ENCODE results near the gene LRRFIP1. TPM values are rescaled to one million over a fixed set of nuclear protein-coding genes. Genes with fewer than 3 reads are reported as not detected.

The LRRFIP1 gene
- polyA plus RNA-seq, 1 of the 3 experiments (the other 2 are of a cell fraction), result 47.3 TPM

DNA sequence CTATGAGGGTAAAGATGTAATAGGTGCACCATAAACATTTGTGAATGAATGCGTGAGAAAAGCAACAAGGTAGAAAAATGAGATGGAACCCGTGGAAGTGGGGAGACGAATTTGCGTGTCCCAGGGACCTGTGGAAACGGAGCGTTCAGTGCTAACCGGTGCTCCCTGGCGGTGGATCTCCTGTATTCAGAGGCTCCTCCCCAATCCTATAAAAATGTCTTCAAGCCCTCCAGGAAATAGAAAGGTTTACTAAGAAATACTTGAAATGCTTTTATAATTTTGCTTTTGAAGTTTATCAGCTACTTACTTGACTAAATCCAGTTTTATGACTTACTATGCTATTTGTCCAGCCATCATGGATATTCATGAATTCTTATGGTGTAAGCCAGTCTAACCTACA, 108.4 kb downstream of the LRRFIP1 start:
- H3K4me1 ChIP-seq (ENCODE audit: control insufficient read depth in 1 of 2, insufficient read depth in 2 of 2, low read depth in 1 of 2, low read length in 1 of 2), result peaks cover 18 to 34% of the 10 kb centered on the region in 2 experiments; a peak in 3 of 4 replicates

GRCh38 chr2:237736783-237737182, 109.4 kb downstream of the LRRFIP1 start:
- Histone ChIP-seq H3K4me3 (ENCODE audit: low read depth in 2 of 2, low read length in 1 of 2) (no peak overlapping the region), H3K36me3 (replicated peaks in 1 of 2; ENCODE audit: control insufficient read depth in 1 of 2, insufficient read depth in 2 of 2, low read length in 1 of 2) (peaks cover 31 to 37% of the 10 kb centered on the region in 2 experiments), H3K27ac (ENCODE audit: low read depth in 2 of 2, low read length in 1 of 2) (no peak overlapping the region), H3K79me2 (ENCODE audit: insufficient read depth) (peaks cover 98% of the 10 kb centered on the region), H3K4me1 (ENCODE audit: control insufficient read depth in 1 of 2, insufficient read depth in 2 of 2, low read depth in 1 of 2, low read length in 1 of 2) (peaks cover 14 to 24% of the 10 kb centered on the region in 2 experiments; a peak in 3 of 4 replicates), H3K4me2 (no peak overlapping the region), H3K9me2 (no peaks in the 10 kb centered on the region), H3F3A (replicated peaks; ENCODE audit: insufficient read depth) (peaks cover 1% of the 10 kb centered on the region), H2AFZ (ENCODE audit: low read depth) (no peak overlapping the region), H3K9ac (no peak overlapping the region), H4K20me1 (ENCODE audit: insufficient read depth) (peaks cover 31% of the 10 kb centered on the region), H3K9me3 (no peaks in the 10 kb centered on the region), H3K27me3 (ENCODE audit: insufficient read depth) (no peaks in the 10 kb centered on the region)
- 94% methylated on average over 8 of the region's 13 CpGs for WGBS (ENCODE audit: low lambda C conversion rate)
- TF ChIP-seq ZBTB33 (IDR thresholded peaks at IDR 0.05; ENCODE audit: borderline replicate concordance, low read depth) (no peak), NRF1 (IDR thresholded peaks at IDR 0.05; ENCODE audit: low read depth, low read length) (no peak), YY1 (IDR thresholded peaks at IDR 0.05; ENCODE audit: low read depth) (no peak), FOXM1 (IDR thresholded peaks at IDR 0.05; ENCODE audit: low read depth) (no peak)
- POLR2A ChIA-PET, result no interaction called here
- no peak for DNase-seq
- CTCF ChIA-PET, result interaction anchor here (0.7 to 8.4 kb wide), 9 partner anchors 7 to 165 kb away, joined by 3 to 94 read pairs (median 3); no protein-coding TSS in a partner anchor

More for the DNA sequence above, 108.4 kb downstream of the LRRFIP1 start:
- Histone ChIP-seq H3K27me3 (ENCODE audit: insufficient read depth) (no peaks in the 10 kb centered on the region), H3K9ac (no peak overlapping the region), H3K9me3 (no peaks in the 10 kb centered on the region), H3F3A (replicated peaks; ENCODE audit: insufficient read depth) (peaks cover 7% of the 10 kb centered on the region), H3K36me3 (replicated peaks in 1 of 2; ENCODE audit: control insufficient read depth in 1 of 2, insufficient read depth in 2 of 2, low read length in 1 of 2) (peaks cover 31 to 37% of the 10 kb centered on the region in 2 experiments), H4K20me1 (ENCODE audit: insufficient read depth) (peaks cover 31% of the 10 kb centered on the region), H3K4me3 (ENCODE audit: low read depth in 2 of 2, low read length in 1 of 2) (no peak overlapping the region), H2AFZ (ENCODE audit: low read depth) (no peak overlapping the region), H3K4me2 (no peak overlapping the region), H3K27ac (ENCODE audit: low read depth in 2 of 2, low read length in 1 of 2) (no peak overlapping the region), H3K79me2 (ENCODE audit: insufficient read depth) (peaks cover 98% of the 10 kb centered on the region), H3K9me2 (no peaks in the 10 kb centered on the region)
- TF ChIP-seq NFIC (IDR thresholded peaks at IDR 0.05; ENCODE audit: borderline replicate concordance) (no peak), RXRA (IDR thresholded peaks at IDR 0.05; ENCODE audit: borderline replicate concordance, low read depth) (no peak), USF1 (IDR thresholded peaks at IDR 0.05; ENCODE audit: borderline replicate concordance, low read depth) (no peak), MAX (IDR thresholded peaks at IDR 0.05; ENCODE audit: low read depth) (no peak), IRF3 (IDR thresholded peaks at IDR 0.05; ENCODE audit: low read depth, low read length) (no peak), TCF12 (IDR thresholded peaks at IDR 0.05) (no peak), SMC3 (IDR thresholded peaks at IDR 0.05; ENCODE audit: low read depth, low read length) (no peak), MXI1 (IDR thresholded peaks at IDR 0.05; ENCODE audit: low read depth, low read length) (no peak), POLR2AphosphoS5 (IDR thresholded peaks at IDR 0.05; ENCODE audit: low read depth, low read length) (no peak), TEAD4 (IDR thresholded peaks at IDR 0.05; ENCODE audit: borderline replicate concordance, insufficient read depth) (no peak), NRF1 (IDR thresholded peaks at IDR 0.05; ENCODE audit: low read depth, low read length) (no peak), YY1 (IDR thresholded peaks at IDR 0.05; ENCODE audit: low read depth) (no peak), FOXJ3 (CRISPR knock-in tag; IDR thresholded peaks at IDR 0.05) (no peak)
- TF ChIP-seq, protein P1, sequence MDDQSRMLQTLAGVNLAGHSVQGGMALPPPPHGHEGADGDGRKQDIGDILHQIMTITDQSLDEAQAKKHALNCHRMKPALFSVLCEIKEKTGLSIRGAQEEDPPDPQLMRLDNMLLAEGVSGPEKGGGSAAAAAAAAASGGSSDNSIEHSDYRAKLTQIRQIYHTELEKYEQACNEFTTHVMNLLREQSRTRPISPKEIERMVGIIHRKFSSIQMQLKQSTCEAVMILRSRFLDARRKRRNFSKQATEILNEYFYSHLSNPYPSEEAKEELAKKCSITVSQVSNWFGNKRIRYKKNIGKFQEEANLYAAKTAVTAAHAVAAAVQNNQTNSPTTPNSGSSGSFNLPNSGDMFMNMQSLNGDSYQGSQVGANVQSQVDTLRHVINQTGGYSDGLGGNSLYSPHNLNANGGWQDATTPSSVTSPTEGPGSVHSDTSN (IDR thresholded peaks at IDR 0.05), result no peak
- WGBS (ENCODE audit: low lambda C conversion rate), result 96% methylated on average over 8 of the region's 8 CpGs
- ChIA-PET CTCF (interaction anchor here (0.7 to 8.4 kb wide), 3 partner anchors 8 to 164 kb away, joined by 3 to 94 read pairs (median 10); no protein-coding TSS in a partner anchor), POLR2A (no interaction called here)
- no peak for DNase-seq

All from SK-N-SH (cell line).